ENCODE data around the gene KREMEN1. TPM values are rescaled to one million over a fixed set of nuclear protein-coding genes. Genes with fewer than 3 reads are reported as not detected.

The KREMEN1 gene
- total and polyA plus RNA-seq, 2 of the 4 experiments (the other 2 are of a cell fraction): 2.9 to 4.6 TPM

GRCh38 chr22:29079218-29079901 lies 6.5 kb downstream of the KREMEN1 start (continued):
- no peak for TF ChIP-seq MXI1 (IDR thresholded peaks at IDR 0.05; ENCODE audit: borderline replicate concordance, low read depth, low read length)
- TF ChIP-seq FOS (IDR thresholded peaks at IDR 0.05; ENCODE audit: low read depth, low read length): no peak
- TF ChIP-seq POLR2A (IDR thresholded peaks at IDR 0.05; ENCODE audit: low read depth, low read length): no peak

- Histone ChIP-seq H3K18ac (ENCODE audit: low read depth, low read length) (no peak overlapping the region), H3K9me3 (ENCODE audit: control insufficient read depth, insufficient read depth, low read length) (no peaks in the 10 kb centered on the region), H2BK15ac (ENCODE audit: low read depth, low read length) (no peak overlapping the region), H3K4me3 (ENCODE audit: insufficient read depth, low read depth, low read length) (no peak overlapping the region), H3K79me1 (ENCODE audit: low read depth in 1 of 2, low read length in 2 of 2) (no peaks in the 10 kb centered on the region), H4K91ac (ENCODE audit: insufficient read depth, low read depth, low read length) (no peak overlapping the region), H2BK20ac (ENCODE audit: low read depth, low read length) (no peak overlapping the region), H2AK9ac (replicated peaks; ENCODE audit: low read depth, low read length, poor library complexity) (no peak overlapping the region), H3K9ac (ENCODE audit: low read depth, low read length) (no peak overlapping the region), H4K5ac (ENCODE audit: low read depth, low read length) (no peak overlapping the region), H3K56ac (ENCODE audit: extremely low read depth, insufficient read depth, low read length) (no peak overlapping the region), H4K20me1 (ENCODE audit: insufficient read depth, low read length) (no peaks in the 10 kb centered on the region), H2BK120ac (ENCODE audit: low read depth, low read length) (no peak overlapping the region), H3K36me3 (ENCODE audit: control insufficient read depth, insufficient read depth, low read length) (no peaks in the 10 kb centered on the region), H3K14ac (replicated peaks; ENCODE audit: low read depth, low read length) (no peak overlapping the region), H2AK5ac (ENCODE audit: low read depth, low read length) (no peak overlapping the region), H4K8ac (ENCODE audit: low read depth in 2 of 2, low read length in 2 of 2) (no peak overlapping the region), H3K23ac (ENCODE audit: low read depth, low read length) (no peak overlapping the region), H2BK5ac (ENCODE audit: low read depth, low read length, poor library complexity, severe bottlenecking) (no peak overlapping the region), H3K4me2 (ENCODE audit: low read depth, low read length) (no peak overlapping the region), H3K9me1 (ENCODE audit: insufficient read depth, low read length) (no peaks in the 10 kb centered on the region), H3K4ac (ENCODE audit: low read depth, low read length) (no peak overlapping the region), H3K27me3 (ENCODE audit: control insufficient read depth, insufficient read depth, low read length) (no peaks in the 10 kb centered on the region), H3K4me1 (ENCODE audit: control insufficient read depth, insufficient read depth, low read length) (peaks cover 1% of the 10 kb centered on the region; the same call in 1 of the 2 replicates), H3K27ac (ENCODE audit: insufficient read depth, low read length) (no peak overlapping the region), H2AFZ (replicated peaks; ENCODE audit: low read length, poor library complexity) (no peak overlapping the region)
- intact Hi-C loops (cut with micrococcal nuclease): no loop called here
- in situ Hi-C loops (cut with MboI; ENCODE audit: low sequenced_read_pairs): no loop called here
- POLR2A ChIA-PET (ENCODE audit: unreplicated experiment): no interaction called here
- dilution Hi-C loops (cut with HindIII; ENCODE audit: low sequenced_read_pairs, unreplicated experiment): no loop called here
- DNase-seq (no peak), ATAC-seq (ENCODE audit: low read depth) (no peak)
- 60% methylated on average over 1 of the region's 7 CpGs; no CpG with 5 or more reads in 1 of the 2 experiments for WGBS, 2 experiments (ENCODE audit: extremely low coverage in 2 of 2, insufficient read length in 1 of 2)
- BruUV-seq (replicated peaks): no TSS peak
- CTCF ChIA-PET: interaction anchor here (0.6 kb wide), 1 partner anchor 36 kb away, joined by 3 read pairs; no protein-coding TSS in a partner anchor
- TF ChIP-seq FOS (IDR thresholded peaks at IDR 0.05; ENCODE audit: low read depth, low read length) (no peak), MXI1 (IDR thresholded peaks at IDR 0.05; ENCODE audit: borderline replicate concordance, low read depth, low read length) (no peak), SMC3 (IDR thresholded peaks at IDR 0.05; ENCODE audit: low read depth, low read length) (no peak), BHLHE40 (IDR thresholded peaks at IDR 0.05; ENCODE audit: low read depth, low read length) (no peak), CEBPB (IDR thresholded peaks at IDR 0.05; ENCODE audit: low read depth, low read length) (no peak), NFE2L2 (IDR thresholded peaks at IDR 0.05; ENCODE audit: low read depth, low read length) (no peak), RFX5 (IDR thresholded peaks at IDR 0.05; ENCODE audit: low read depth, low read length) (no peak), CTCF (conservative IDR thresholded peaks at IDR 0.05; ENCODE audit: low read depth, low read length) (no peak)
- TF ChIP-seq, protein P1, sequence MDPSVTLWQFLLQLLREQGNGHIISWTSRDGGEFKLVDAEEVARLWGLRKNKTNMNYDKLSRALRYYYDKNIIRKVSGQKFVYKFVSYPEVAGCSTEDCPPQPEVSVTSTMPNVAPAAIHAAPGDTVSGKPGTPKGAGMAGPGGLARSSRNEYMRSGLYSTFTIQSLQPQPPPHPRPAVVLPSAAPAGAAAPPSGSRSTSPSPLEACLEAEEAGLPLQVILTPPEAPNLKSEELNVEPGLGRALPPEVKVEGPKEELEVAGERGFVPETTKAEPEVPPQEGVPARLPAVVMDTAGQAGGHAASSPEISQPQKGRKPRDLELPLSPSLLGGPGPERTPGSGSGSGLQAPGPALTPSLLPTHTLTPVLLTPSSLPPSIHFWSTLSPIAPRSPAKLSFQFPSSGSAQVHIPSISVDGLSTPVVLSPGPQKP (IDR thresholded peaks at IDR 0.05; ENCODE audit: borderline replicate concordance, low read depth, low read length): no peak
- TF ChIP-seq, protein P2, sequence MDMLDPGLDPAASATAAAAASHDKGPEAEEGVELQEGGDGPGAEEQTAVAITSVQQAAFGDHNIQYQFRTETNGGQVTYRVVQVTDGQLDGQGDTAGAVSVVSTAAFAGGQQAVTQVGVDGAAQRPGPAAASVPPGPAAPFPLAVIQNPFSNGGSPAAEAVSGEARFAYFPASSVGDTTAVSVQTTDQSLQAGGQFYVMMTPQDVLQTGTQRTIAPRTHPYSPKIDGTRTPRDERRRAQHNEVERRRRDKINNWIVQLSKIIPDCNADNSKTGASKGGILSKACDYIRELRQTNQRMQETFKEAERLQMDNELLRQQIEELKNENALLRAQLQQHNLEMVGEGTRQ (IDR thresholded peaks at IDR 0.05; ENCODE audit: low read depth, low read length): no peak
These were observed 7.5 kb downstream of the KREMEN1 start for GRCh38 chr22:29080106-29080975.
